ENCODE results near the gene RFTN1. TPM values are rescaled to one million over a fixed set of nuclear protein-coding genes. Genes with fewer than 3 reads are reported as not detected.

Gene RFTN1
- total and polyA plus RNA-seq, 2 experiments from 2014 or later, result 3.3 to 7.2 TPM

GRCh38 chr3:16506451-16506850 lies 7.0 kb downstream of the RFTN1 start (continued):
- TF ChIP-seq, protein P1, sequence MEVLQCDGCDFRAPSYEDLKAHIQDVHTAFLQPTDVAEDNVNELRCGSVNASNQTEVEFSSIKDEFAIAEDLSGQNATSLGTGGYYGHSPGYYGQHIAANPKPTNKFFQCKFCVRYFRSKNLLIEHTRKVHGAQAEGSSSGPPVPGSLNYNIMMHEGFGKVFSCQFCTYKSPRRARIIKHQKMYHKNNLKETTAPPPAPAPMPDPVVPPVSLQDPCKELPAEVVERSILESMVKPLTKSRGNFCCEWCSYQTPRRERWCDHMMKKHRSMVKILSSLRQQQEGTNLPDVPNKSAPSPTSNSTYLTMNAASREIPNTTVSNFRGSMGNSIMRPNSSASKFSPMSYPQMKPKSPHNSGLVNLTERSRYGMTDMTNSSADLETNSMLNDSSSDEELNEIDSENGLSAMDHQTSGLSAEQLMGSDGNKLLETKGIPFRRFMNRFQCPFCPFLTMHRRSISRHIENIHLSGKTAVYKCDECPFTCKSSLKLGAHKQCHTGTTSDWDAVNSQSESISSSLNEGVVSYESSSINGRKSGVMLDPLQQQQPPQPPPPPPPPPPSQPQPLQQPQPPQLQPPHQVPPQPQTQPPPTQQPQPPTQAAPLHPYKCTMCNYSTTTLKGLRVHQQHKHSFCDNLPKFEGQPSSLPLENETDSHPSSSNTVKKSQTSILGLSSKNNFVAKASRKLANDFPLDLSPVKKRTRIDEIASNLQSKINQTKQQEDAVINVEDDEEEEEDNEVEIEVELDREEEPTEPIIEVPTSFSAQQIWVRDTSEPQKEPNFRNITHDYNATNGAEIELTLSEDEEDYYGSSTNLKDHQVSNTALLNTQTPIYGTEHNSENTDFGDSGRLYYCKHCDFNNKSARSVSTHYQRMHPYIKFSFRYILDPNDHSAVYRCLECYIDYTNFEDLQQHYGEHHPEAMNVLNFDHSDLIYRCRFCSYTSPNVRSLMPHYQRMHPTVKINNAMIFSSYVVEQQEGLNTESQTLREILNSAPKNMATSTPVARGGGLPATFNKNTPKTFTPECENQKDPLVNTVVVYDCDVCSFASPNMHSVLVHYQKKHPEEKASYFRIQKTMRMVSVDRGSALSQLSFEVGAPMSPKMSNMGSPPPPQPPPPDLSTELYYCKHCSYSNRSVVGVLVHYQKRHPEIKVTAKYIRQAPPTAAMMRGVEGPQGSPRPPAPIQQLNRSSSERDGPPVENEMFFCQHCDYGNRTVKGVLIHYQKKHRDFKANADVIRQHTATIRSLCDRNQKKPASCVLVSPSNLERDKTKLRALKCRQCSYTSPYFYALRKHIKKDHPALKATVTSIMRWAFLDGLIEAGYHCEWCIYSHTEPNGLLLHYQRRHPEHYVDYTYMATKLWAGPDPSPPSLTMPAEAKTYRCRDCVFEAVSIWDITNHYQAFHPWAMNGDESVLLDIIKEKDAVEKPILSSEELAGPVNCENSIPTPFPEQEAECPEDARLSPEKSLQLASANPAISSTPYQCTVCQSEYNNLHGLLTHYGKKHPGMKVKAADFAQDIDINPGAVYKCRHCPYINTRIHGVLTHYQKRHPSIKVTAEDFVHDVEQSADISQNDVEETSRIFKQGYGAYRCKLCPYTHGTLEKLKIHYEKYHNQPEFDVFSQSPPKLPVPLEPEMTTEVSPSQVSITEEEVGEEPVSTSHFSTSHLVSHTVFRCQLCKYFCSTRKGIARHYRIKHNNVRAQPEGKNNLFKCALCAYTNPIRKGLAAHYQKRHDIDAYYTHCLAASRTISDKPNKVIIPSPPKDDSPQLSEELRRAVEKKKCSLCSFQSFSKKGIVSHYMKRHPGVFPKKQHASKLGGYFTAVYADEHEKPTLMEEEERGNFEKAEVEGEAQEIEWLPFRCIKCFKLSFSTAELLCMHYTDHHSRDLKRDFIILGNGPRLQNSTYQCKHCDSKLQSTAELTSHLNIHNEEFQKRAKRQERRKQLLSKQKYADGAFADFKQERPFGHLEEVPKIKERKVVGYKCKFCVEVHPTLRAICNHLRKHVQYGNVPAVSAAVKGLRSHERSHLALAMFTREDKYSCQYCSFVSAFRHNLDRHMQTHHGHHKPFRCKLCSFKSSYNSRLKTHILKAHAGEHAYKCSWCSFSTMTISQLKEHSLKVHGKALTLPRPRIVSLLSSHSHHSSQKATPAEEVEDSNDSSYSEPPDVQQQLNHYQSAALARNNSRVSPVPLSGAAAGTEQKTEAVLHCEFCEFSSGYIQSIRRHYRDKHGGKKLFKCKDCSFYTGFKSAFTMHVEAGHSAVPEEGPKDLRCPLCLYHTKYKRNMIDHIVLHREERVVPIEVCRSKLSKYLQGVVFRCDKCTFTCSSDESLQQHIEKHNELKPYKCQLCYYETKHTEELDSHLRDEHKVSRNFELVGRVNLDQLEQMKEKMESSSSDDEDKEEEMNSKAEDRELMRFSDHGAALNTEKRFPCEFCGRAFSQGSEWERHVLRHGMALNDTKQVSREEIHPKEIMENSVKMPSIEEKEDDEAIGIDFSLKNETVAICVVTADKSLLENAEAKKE (CRISPR knock-in tag; IDR thresholded peaks at IDR 0.05), result no peak
- no peak for TF ChIP-seq NANOG (IDR thresholded peaks at IDR 0.05; ENCODE audit: borderline replicate concordance)
- TF ChIP-seq REST (IDR thresholded peaks at IDR 0.05; ENCODE audit: unreplicated experiment), result no peak
- TF ChIP-seq EZH2 (IDR thresholded peaks at IDR 0.05; ENCODE audit: low read depth, unreplicated experiment), result no peak
- no peak for TF ChIP-seq STAT1 (IDR thresholded peaks at IDR 0.05; ENCODE audit: unreplicated experiment)

- no peak for ATAC-seq
- H3K4me3 ChIP-seq, result no peak overlapping the region
- Mint-ChIP-seq H3K4me1 (peaks cover 14% of the 10 kb centered on the region), H3K4me3 (no peak overlapping the region), H3K27ac (no peak overlapping the region), H3K27me3 (ENCODE audit: insufficient read depth, low read depth, poor library complexity) (peaks cover 3% of the 10 kb centered on the region), H3K36me3 (ENCODE audit: low read depth) (no peaks in the 10 kb centered on the region), H3K9me3 (no peaks in the 10 kb centered on the region)
- no peaks in the 10 kb centered on the region for H3K36me3 ChIP-seq (ENCODE audit: insufficient read depth)
- no peaks in the 10 kb centered on the region for H3K27me3 ChIP-seq (ENCODE audit: insufficient read depth)
- DNase-seq (ENCODE audit: low spot score), result no peak
- H3K27ac ChIP-seq (ENCODE audit: low read depth), result no peak overlapping the region
- peaks cover 17% of the 10 kb centered on the region for H3K4me1 ChIP-seq (ENCODE audit: insufficient read depth)
- H4K20me1 ChIP-seq (replicated peaks; ENCODE audit: insufficient read depth), result no peaks in the 10 kb centered on the region
- H3K4me2 ChIP-seq, result no peak overlapping the region
- no peak overlapping the region for H2AFZ ChIP-seq
- no peaks in the 10 kb centered on the region for H3F3A ChIP-seq (replicated peaks; ENCODE audit: low read depth)
- no peaks in the 10 kb centered on the region for H3K79me2 ChIP-seq (replicated peaks; ENCODE audit: insufficient read depth)
- peaks cover 7% of the 10 kb centered on the region; the same call in 1 of the 2 replicates for H3K9me2 ChIP-seq (ENCODE audit: insufficient read depth)
- TF ChIP-seq EZH2phosphoT487 (IDR thresholded peaks at IDR 0.05; ENCODE audit: unreplicated experiment) (no peak), CREB1 (CRISPR knock-in tag; IDR thresholded peaks at IDR 0.05; ENCODE audit: low read depth) (no peak), ZNF114 (CRISPR knock-in tag; IDR thresholded peaks at IDR 0.05) (no peak)
Measured at GRCh38 chr3:16504692-16505091, 8.8 kb downstream of the RFTN1 start.

Data from GM23338 (cell line).